VCaP (cell line): ENCODE results near the gene GPATCH8.

ENCODE experiments used
- H3K27ac ChIP-seq: fragments of 450-650 bp; 2 replicates; pipeline ENCODE4 v1.5.1; 2017
- TF ChIP-seq, protein P1 (sequence below): fragments of 450-650 bp; conservative IDR thresholded peaks from 2 replicates; pipeline ENCODE4 v1.5.1; 2017; ENCODE audit warnings: mild to moderate bottlenecking, moderate library complexity

The GPATCH8 gene

DNA sequence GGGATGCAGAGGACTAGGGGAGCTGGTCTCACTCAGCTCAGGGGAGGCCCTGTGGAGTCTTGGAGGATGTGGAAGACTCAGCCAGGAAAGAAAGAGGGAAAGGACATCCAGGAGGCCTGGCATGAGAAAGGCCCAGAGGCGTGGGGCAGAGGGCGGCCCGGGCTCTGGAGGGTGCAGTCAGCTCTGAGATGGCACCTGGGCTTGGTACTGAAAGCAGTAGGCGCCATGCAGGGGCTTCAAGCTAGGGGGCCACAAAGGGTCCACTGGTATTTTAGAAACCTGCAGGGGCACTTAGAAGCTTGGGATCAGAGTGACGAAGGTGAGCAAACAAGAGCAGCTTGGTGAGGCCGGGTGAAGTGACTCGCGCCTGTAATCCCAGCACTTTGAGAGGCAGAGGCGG, 145.1 kb downstream of the GPATCH8 start:
- no peak overlapping the region for H3K27ac ChIP-seq
- TF ChIP-seq, protein P1, sequence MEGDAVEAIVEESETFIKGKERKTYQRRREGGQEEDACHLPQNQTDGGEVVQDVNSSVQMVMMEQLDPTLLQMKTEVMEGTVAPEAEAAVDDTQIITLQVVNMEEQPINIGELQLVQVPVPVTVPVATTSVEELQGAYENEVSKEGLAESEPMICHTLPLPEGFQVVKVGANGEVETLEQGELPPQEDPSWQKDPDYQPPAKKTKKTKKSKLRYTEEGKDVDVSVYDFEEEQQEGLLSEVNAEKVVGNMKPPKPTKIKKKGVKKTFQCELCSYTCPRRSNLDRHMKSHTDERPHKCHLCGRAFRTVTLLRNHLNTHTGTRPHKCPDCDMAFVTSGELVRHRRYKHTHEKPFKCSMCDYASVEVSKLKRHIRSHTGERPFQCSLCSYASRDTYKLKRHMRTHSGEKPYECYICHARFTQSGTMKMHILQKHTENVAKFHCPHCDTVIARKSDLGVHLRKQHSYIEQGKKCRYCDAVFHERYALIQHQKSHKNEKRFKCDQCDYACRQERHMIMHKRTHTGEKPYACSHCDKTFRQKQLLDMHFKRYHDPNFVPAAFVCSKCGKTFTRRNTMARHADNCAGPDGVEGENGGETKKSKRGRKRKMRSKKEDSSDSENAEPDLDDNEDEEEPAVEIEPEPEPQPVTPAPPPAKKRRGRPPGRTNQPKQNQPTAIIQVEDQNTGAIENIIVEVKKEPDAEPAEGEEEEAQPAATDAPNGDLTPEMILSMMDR, result no peak

DNA sequence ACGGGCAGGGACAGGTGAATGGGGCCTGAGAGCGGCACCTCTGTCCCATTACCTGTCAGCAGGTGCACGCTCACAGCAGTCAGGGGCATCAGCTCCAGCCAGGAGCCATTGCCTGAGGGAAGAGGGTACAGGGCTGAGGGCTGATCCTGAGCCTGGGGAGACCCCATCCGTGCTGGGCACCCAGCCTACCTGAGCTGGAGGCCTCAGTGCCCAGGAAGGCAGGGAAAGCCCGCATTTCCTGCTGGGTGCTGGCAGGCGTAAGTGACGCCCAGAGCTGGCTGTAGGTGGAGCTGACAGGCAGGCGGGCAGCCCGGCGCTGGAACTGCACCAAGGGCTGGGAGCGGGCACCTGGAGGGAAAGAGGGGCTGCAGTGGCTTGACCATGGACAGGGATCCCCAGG, 147.0 kb downstream of the GPATCH8 start:
- TF ChIP-seq, protein P1, result no peak
- H3K27ac ChIP-seq, result no peak overlapping the region

DNA sequence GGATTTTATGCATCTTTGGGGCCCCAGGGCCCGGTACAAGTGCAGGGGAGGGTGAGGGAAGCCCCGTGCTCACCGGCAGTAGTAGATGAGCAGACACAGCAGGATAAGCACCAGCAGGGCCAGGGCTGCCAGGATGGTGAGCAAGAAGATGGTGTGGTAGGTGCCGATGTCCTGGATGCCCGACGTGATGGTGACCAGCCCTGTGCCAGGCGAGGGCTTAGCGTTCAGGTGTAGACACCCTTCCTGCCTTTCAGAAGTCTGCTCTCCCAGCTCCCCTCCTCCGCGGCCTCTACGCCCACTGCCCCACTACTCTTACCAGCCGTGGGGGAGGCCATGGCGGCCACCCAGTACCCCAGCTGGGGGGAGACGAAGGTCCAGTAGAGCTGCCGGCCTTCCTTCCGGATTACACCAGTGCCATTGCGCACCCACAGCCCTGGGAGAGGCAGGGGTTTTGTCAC, 147.5 kb downstream of the GPATCH8 start:
- TF ChIP-seq, protein P1, result no peak
- H3K27ac ChIP-seq, result no peak overlapping the region

GRCh38 chr17:44354582-44355561, 148.3 kb downstream of the GPATCH8 start:
- TF ChIP-seq, protein P1, result no peak
- H3K27ac ChIP-seq, result no peak overlapping the region

GRCh38 chr17:44353672-44354331, 149.4 kb downstream of the GPATCH8 start:
- TF ChIP-seq, protein P1, result no peak
- peak overlapping the region; percentile 54 for H3K27ac ChIP-seq

DNA sequence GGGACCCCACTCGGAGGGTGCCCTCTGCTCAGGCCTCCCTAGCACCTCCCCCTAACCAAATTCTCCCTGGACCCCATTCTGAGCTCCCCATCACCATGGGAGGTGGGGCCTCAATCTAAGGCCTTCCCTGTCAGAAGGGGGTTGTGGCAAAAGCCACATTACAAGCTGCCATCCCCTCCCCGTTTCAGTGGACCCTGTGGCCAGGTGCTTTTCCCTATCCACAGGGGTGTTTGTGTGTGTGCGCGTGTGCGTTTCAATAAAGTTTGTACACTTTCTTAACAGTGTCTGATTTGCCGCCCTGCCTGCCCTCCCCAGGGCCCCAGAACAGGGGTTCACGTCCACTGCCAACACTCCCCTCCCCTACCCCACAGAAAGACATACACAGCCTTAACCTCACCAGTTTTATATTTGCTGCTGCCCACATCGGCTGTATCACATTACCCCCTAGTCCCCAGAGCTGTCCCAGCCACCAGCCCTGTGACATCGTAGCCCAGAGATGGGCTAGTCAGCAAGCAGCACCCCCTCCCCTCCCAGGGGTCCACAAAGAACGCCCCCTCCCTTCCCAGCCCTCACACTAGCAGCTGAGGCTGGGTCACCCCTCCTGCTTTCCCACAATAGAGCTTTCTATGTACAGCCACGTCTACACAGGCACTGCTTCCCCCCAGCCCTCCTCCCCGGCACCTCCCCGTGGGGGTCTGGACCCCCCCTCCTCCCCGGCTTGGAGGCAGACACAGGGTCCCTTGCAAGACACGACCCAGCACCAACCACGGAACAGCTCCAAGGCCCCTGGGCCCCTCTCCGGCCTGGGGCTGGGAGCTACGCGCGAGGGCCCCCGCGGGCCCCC, 150.2 kb downstream of the GPATCH8 start:
- TF ChIP-seq, protein P1, result no peak
- H3K27ac ChIP-seq, result peak overlapping the region; percentile 54
